HG03060 (cell line): ENCODE results near the gene TPSG1.

Experiments used
- ATAC-seq: cut with Tn5 transposase; IDR thresholded peaks from one replicate; pipeline ENCODE4 v1.9.1; 2021; ENCODE audit warnings: low read depth, moderate number of reproducible peaks; ENCODE audit not compliant: unreplicated experiment

The TPSG1 gene

DNA sequence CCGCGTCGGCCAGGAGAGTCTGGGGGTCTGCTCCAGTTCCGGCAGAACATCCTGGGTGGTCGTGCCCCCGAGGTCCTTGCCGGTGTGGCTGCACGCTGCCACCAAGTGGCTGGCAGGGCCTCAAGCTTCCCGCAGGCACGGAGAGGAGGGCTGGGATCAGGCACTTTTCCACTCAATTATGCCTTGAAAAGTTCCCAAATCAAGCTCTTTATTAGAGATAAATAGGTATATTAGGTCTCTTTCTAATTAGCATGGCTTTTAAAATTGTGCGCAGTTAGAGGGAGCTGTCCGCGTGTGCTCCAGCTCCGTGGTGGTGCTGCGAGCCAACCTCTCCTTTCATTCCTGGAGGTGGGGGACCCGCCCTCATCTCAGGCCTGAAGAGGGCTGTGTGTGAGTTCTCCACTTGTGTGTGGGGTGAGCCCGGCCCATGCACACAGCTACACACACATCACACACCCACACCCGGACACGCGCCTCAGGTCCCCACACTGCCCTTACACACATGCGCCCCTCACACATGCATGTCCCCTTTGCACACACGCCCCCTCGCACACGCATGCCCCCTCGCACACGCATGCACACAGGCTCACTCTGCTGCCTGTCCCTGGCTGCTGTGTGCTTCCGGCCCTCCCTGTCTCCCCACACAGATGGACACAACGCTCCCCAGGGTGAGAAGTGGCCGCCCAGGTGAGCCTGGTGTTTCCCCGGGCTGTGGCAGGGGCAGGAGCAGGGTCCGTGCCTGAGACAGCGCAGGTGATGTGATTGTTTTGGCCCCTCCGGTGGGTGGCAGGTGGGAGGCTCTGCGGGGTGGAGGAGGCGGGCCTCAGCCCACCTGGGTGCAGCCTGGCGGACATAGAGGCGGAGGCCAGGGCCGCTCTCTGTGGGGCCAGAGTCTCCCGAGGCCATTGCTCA is 43.4 kb downstream of the TPSG1 start:
- ATAC-seq: no peak

DNA sequence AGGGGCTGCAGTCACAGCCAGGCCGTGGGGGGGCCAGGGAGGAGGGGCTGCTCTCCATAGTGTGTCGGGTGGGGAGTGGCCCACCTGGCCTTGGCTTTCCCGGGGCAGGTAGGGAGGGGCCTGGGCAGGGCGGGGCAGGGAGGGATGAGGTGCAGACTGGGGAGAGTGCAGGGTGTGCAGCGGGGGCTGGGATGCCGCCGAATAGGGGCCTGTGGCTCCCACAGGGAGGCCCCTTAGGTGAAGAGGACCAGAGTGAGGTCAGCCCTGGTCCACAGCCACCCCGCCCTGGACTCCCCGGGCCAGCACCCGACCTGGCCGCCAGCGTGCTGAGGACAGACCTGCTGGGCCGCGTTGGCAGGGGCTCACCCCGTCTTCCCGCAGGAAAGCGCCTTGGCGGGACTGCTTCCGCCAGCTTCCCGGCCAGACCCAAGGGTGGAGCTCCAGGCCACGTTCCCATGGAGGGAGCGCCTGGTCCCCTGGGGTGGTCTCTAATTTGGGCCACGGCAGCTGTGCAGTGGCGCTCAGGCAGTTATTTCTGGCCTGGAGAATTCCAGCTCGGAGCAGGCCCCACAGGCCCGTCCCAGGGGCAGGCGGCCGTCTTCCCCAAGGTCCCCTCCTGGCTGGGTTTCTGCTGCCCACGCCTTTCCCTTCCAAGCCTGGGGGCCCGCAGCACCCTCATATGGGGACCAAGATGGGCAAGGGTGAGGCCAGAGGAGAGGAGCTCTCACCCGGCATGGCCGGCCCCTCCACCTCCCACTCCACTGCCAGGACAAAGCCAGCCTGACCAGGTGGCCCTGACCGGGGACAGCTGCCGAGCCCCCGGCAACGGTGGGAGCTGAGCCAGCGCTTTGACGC is 44.3 kb downstream of the TPSG1 start:
- ATAC-seq: no peak

DNA sequence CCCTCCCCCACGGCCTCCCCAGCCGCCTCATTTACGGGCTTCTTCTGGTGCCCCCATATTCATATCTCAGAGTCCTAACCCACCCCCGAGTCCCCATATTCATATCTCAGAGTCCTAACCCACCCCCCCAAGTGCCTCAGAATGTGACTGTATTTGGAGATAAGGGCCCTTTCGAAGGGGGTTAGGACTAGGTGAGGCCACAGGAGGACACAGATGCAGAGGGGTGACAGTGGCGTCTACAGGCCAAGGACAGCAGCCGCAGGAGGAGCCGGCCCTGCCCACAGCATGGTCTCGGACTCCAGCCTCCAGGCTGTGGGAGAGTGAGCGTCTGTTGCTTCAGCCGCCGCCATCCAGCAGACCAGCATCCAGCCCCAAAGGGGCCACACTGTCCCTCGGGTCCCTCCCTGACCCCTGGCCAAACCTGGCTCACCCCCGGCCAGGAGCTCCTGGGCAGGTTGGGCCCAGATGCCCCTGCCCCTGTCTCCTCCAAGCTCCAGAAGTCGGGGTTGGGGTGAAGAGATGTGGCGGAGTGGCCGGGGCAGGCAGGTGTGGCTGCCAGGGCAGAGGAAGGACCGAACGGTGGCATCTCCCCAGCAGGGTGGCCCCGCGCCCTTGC is 46.7 kb downstream of the TPSG1 start:
- ATAC-seq: no peak

DNA sequence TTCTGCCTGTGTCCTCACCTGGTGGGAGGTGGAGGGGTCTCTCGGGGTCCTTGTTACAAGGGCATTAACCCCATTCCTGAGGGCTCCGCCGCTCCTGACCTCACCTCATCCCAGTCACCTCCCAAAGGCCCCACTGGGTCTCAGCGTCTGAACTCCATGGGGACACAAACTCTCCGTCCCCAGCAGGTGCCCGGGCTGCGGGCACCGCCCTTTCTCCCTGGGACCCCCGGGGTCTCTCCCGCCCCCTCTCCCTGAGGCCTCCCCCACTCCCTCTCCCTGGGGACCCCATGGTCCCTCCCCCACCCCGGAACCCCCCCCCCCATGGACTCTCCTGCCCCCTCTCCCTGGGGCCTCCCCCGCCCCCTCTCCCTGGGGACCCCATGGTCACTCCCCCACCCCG is 47.3 kb downstream of the TPSG1 start:
- no peak for ATAC-seq

DNA sequence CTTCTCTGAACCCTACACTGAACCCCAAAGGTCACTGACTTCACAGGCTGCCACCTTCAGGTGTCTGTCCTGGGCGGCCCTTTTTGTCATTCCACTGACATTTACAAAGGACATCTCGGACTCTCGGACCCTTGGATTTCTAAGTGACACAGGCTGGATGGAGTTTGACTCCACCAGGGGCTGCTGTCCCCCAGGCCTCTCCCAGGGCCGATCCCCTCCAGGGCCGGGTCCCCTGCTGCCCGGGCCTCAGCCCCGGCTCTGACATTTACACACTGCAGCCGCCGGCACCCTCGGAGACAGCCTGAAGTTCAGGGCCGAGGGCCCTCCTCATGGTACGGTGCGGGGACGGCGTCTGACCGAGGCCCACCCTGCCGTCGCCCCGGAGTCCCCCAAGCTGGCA is 48.0 kb downstream of the TPSG1 start:
- no peak for ATAC-seq

DNA sequence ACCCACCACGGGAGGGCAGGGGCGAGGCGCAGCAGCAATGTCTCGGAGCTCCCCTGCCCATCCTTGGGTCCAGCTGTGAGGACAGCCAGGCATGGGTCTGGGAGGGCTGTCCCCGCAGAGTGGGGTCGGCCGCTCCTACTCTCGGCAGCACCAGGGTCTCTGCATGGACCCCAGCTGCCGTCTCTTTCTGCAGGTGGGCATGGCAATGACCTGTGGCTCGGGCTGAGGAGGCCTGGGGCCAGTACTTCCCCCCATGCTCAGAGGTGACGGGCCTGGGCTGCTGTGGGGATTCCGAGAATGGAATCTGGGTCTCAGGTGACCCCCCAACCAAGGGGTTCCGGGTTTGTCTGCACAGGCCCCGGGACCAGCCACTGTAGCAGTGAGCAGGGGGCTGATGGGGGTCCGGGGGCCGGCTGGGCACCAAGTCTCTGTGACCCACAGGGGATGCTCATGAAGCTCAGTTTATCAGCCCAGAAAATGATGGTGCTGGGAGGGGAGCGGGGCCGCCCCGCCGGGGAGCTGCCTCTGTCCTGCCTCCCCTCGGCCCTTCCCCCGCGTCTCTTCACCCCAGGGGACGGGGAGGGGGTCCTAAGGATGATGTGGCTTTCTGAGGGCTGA is 48.7 kb downstream of the TPSG1 start:
- no peak for ATAC-seq

DNA sequence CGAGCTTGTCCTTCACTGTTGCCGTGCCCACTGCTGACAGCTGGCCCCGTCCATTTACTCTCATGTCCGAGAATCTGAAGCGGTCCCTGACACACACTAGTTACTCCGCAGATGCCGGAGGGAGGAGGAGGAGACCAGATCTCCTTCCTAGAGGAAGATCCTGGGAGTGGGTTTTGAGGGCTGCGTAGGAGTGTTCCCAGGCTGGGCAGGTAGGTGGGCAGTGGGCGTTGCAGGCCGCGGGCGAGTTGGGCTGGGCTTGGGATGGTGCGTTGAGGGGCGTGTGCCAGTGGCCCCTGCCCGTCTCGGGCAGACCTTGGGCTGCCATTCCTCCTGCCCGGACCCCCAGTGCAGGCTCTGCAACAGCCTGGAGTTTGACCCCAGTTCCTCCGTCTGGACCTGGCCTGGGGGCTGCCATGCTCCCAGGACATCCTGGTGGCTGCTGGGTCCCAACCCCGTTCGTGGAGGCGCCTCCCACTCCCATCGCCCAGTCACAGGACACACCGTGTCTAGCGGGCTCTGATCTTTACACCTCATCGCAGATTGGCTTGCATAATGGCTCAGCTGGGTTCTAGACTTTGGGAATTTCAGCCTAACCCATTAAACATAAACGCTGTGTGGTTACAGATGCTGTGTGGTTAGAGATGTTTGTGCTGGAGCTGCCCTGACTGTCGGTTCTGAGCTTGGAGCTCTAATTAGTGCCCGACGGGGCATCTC is 49.3 kb downstream of the TPSG1 start:
- ATAC-seq: no peak

DNA sequence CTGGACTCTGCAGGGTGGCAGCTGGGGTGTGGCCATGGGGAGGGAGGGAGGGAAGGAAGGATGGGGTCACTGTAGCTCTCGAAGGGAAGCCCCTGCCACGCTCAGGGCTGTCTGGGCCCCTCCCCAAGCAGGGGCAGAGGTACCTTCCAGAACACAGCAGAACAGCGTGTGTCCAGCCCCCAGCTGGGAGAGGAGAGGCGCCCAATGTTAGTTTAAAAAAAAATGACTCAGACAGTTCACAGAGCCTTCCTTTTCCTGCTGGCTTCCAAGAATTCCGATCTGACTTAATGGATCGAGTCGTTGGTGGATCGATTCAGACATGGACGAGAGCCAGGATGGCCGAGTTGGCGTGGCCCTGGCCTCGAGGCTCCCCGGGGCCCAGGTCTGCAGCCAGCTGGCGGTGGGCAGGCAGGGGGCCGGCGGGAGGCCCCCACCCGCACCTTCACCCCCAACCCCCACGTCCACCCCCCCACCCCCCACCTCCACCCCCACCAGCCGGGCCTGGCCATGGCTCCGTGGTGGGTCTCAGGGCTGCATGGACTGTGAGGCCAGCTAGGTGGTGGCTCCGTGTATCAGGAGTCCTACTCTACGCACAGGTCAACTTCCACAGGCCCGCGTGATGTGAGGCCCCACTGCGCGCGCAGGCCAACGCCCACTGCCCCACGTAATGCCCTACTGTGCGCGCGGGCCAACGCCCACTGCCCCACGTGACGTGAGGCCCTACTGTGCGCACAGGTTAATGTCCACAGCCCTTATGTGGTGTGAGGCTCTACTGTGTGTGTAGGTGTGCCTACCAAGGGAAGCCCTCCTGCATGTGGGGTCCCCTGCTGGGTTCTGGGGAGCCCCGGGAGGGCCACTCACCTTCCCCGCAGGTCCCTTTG is 50.4 kb downstream of the TPSG1 start:
- no peak for ATAC-seq

DNA sequence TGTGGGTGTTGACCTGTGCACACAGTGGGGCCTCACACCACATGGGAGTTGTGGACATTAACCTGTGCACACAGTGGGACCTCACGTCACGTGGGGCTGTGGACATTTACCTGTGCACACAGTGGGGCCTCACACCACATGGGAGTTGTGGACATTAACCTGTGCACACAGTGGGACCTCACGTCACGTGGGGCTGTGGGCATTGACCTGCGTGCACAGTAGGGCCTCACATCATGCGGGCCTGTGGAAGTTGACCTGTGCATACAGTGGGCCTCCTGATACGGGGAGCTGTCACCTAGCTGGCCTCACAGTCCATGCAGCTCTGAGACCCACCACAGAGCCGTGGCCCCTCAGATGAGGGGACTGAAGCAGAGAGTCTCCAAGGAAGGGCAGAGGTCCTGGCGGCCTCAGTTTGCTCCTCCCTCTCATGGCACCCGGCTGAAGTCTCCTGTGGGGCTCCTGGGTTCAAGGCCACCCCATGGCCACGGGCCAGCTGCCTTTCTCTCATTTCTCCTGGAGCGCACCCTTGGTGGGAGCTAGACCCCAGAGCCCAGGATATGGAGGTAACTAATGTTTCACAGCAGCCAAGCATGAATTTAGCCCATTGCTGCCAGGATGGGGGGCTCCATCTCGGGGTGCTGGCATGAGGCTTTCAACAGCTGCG is 51.1 kb downstream of the TPSG1 start:
- ATAC-seq: no peak

DNA sequence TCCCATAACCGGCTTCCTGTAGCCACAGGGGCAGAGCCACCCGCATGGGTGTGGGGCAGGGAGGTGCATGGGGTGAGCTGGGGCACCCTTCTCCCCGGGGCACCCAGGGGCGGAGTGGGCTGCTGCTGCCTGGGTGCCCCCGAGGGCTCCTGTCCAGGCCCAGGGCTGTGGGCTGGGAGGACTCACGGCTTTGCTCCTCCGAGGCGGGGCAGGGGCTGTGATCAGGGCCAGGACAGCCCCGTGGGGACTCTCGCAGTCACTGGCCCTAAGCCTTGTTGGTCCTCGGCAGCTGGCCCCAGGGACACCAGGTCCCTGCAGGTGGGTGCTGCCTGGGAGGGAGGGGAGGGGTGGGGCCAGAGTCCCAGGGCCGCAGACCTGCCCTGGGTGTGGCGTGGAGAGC is 52.4 kb downstream of the TPSG1 start:
- ATAC-seq: no peak

DNA sequence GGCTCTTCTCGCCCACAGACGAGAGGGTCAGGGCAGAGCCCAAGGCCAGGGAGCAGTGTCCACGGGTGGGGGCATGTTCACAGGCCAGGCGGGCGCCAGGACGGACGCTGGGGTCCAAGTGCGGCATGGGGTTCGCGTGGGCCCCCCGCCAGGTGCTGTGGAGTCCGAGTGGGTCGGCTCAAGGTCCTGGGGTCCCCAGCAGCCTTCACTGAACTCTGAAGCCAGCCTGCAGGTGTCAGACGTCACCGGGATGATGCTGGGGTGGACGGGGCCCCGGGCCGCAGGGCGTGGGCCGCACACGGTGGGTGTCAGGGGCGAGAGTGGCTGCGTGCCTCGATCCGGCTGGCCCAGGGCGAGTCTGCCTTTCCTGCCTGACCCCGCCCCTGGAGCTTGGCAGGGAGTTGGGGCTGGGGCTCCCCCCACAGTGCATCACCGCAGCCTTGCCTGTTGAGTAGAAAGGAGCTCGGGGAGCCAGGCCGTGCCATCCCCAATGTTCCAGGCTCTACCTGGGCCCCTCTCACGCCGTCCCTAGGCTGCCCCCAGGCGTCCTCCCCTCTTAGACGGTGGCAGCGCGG is 53.1 kb downstream of the TPSG1 start:
- no peak for ATAC-seq
